Hematopoietic multipotent progenitor cell treated with erythropoietin and hydrocortisone succinate and interleukin-3 and kit ligand, for 17 days (in vitro differentiated cells): ENCODE data around the gene KCNH3.

Experiments used
- DNase-seq: peaks from one replicate; pipeline ENCODE4 v3.0.0-alpha.2; 2015; ENCODE audit warnings: low spot score

The KCNH3 gene

GRCh38 chr12:49559011-49559675 is 20.3 kb downstream of the KCNH3 start:
- no peak for DNase-seq

- no peak for DNase-seq
These were observed 21.9 kb downstream of the KCNH3 start for GRCh38 chr12:49560695-49561094.

- no peak for DNase-seq
These were observed 23.4 kb downstream of the KCNH3 start for GRCh38 chr12:49562233-49562632.

- no peak for DNase-seq
These were observed 24.0 kb downstream of the KCNH3 start for GRCh38 chr12:49562831-49563230.

- no peak for DNase-seq
These were observed 25.3 kb downstream of the KCNH3 start for GRCh38 chr12:49563951-49564685.

- DNase-seq: no peak
These were observed 26.0 kb downstream of the KCNH3 start for GRCh38 chr12:49564686-49565405.

- DNase-seq: no peak
These were observed 26.8 kb downstream of the KCNH3 start for GRCh38 chr12:49565406-49566265.

- DNase-seq: no peak
These were observed 27.5 kb downstream of the KCNH3 start for GRCh38 chr12:49566361-49566760.

GRCh38 chr12:49567302-49567610 is 28.4 kb downstream of the KCNH3 start:
- no peak for DNase-seq

- DNase-seq: peak; percentile 97
These were observed 29.0 kb downstream of the KCNH3 start, which contains the start of gene MCRS1 for GRCh38 chr12:49567611-49568441. Gene MCRS1 (minus strand): TSS chr12:49568142. CDS start chr12:49566731, 1,411 bp downstream.

- DNase-seq: peak; percentile 46
These were observed 29.8 kb downstream of the KCNH3 start for GRCh38 chr12:49568442-49569162.

GRCh38 chr12:49577589-49578315 is 38.9 kb downstream of the KCNH3 start:
- DNase-seq: no peak

- DNase-seq: no peak
These were observed 39.8 kb downstream of the KCNH3 start for GRCh38 chr12:49578471-49579112.

GRCh38 chr12:49580572-49581535 is 42.0 kb downstream of the KCNH3 start:
- peak; percentile 67 for DNase-seq

- no peak for DNase-seq
These were observed 43.4 kb downstream of the KCNH3 start for GRCh38 chr12:49582201-49582600.

- no peak for DNase-seq
These were observed 44.0 kb downstream of the KCNH3 start for GRCh38 chr12:49582850-49583249.

- no peak for DNase-seq
These were observed 44.7 kb downstream of the KCNH3 start for GRCh38 chr12:49583366-49584094.
